NB4 (cell line): ENCODE results near the gene AMPH.
"Not testable (repeated sequence)": the region's sequence is repeated elsewhere in the genome, so short reads cannot be mapped to it uniquely, and the experiment has no call there.

Experiments used
- DNase-seq: peaks from one replicate; pipeline ENCODE4 v3.0.0; 2010; ENCODE audit warnings: low read depth
- H3K4me3 ChIP-seq: one replicate; pipeline ENCODE4 v1.5.1; 2011; ENCODE audit warnings: mild to moderate bottlenecking, low read depth, low read length, moderate library complexity
- CTCF ChIP-seq: IDR thresholded peaks from one replicate; pipeline ENCODE4 v1.5.1; 2012; ENCODE audit warnings: low read depth, low read length
- MAX ChIP-seq: IDR thresholded peaks from 2 replicates; pipeline ENCODE4 v1.6.1; 2011; ENCODE audit warnings: low read depth, low read length
- MYC ChIP-seq: IDR thresholded peaks from 2 replicates; pipeline ENCODE4 v1.6.1; 2011; ENCODE audit warnings: low read depth, low read length
- POLR2A ChIP-seq: IDR thresholded peaks from 2 replicates; pipeline ENCODE4 v1.6.1; 2011; ENCODE audit warnings: mild to moderate bottlenecking; ENCODE audit not compliant: insufficient read length; ENCODE audit errors: extremely low read depth

AMPH gene

GRCh38 chr7:38580485-38580884, 50.7 kb downstream of the AMPH start:
- H3K4me3 ChIP-seq, result no peak overlapping the region
- no peak for DNase-seq
- TF ChIP-seq CTCF (no peak), MAX (no peak), POLR2A (no peak), MYC (no peak)

- no peak for DNase-seq
- TF ChIP-seq POLR2A (no peak), CTCF (no peak), MYC (no peak), MAX (no peak)
- H3K4me3 ChIP-seq, result no peak overlapping the region
These were observed 57.1 kb downstream of the AMPH start for GRCh38 chr7:38574086-38574485.

GRCh38 chr7:38571620-38572019, 59.6 kb downstream of the AMPH start:
- not testable (repeated sequence) for DNase-seq, H3K4me3 ChIP-seq

- DNase-seq, result no peak
- H3K4me3 ChIP-seq, result no peak overlapping the region
- TF ChIP-seq MAX (no peak), MYC (no peak), CTCF (no peak), POLR2A (no peak)
These were observed 62.7 kb downstream of the AMPH start for GRCh38 chr7:38568497-38568896.

GRCh38 chr7:38565289-38565688, 65.9 kb downstream of the AMPH start:
- H3K4me3 ChIP-seq, result no peak overlapping the region
- DNase-seq, result no peak
- no peak for TF ChIP-seq POLR2A
- 0 out of 2 replicates have a peak, but pooled peaks have one; percentile 7 for TF ChIP-seq MAX

- H3K4me3 ChIP-seq, result no peak overlapping the region
- no peak for TF ChIP-seq MAX
- no peak for DNase-seq
These were observed 67.4 kb downstream of the AMPH start for GRCh38 chr7:38563741-38564140.

GRCh38 chr7:38561166-38561565, 70.0 kb downstream of the AMPH start:
- H3K4me3 ChIP-seq, result no peak overlapping the region
- no peak for DNase-seq

More at GRCh38 chr7:38561166-38561565, 70.0 kb downstream of the AMPH start:
- TF ChIP-seq MAX (no peak), POLR2A (no peak), MYC (no peak), CTCF (no peak)
